Activated CD8-positive, alpha-beta memory T cell treated with anti-CD3 and anti-CD28 coated beads for 36 hours (primary cell): ENCODE results near the gene SNX25. TPM values are rescaled to one million over a fixed set of nuclear protein-coding genes. Genes with fewer than 3 reads are reported as not detected.
"Not testable (repeated sequence)": the region's sequence is repeated elsewhere in the genome, so short reads cannot be mapped to it uniquely, and the experiment has no call there.

Experiments
- CTCF ChIA-PET: fragments of 350-600 bp; sonication (Branson Sonifier 250); formaldehyde crosslinking; loops from one replicate; lab custom pipeline; 2021; ENCODE audit warnings: antibody characterized with exemption; lab: Charles Lee
- POLR2A ChIA-PET: fragments of 350-600 bp; sonication (Branson Sonifier 250); formaldehyde crosslinking; loops from one replicate; lab custom pipeline; 2021; ENCODE audit warnings: antibody characterized with exemption; lab: Charles Lee
- total RNA-seq, 2 experiments: library from RNA; stranded (reverse); gene quantifications; one replicate each; pipeline ENCODE4 v1.2.3, GENCODE V29; 2021

SNX25 gene
- total RNA-seq, 2 experiments from 2014 or later, result 17.5 to 19.2 TPM

- CTCF ChIA-PET, result no interaction called here
- POLR2A ChIA-PET, result interaction anchor here (0.7 kb wide), 1 partner anchor 204 kb away, joined by 3 read pairs; no protein-coding TSS in a partner anchor
Measured at GRCh38 chr4:185221491-185221890, 12.1 kb downstream of the SNX25 start.

- CTCF ChIA-PET, result no interaction called here
- POLR2A ChIA-PET, result interaction anchor here (0.7 kb wide), 1 partner anchor 203 kb away, joined by 3 read pairs; no protein-coding TSS in a partner anchor
Measured at GRCh38 chr4:185221912-185222311, 12.5 kb downstream of the SNX25 start.

GRCh38 chr4:185222598-185222997 lies 13.2 kb downstream of the SNX25 start:
- ChIA-PET POLR2A (no interaction called here), CTCF (no interaction called here)

GRCh38 chr4:185224597-185224996 lies 15.2 kb downstream of the SNX25 start:
- CTCF ChIA-PET, result no interaction called here

GRCh38 chr4:185225940-185226339 lies 16.5 kb downstream of the SNX25 start:
- CTCF ChIA-PET, result no interaction called here
- POLR2A ChIA-PET, result no interaction called here

More at GRCh38 chr4:185224597-185224996, 15.2 kb downstream of the SNX25 start:
- POLR2A ChIA-PET, result no interaction called here

GRCh38 chr4:185227131-185227551 lies 17.7 kb downstream of the SNX25 start:
- POLR2A ChIA-PET, result interaction anchor here (0.9 kb wide), 1 partner anchor 60 kb away, joined by 3 read pairs; no protein-coding TSS in a partner anchor
- CTCF ChIA-PET, result no interaction called here

- ChIA-PET POLR2A (interaction anchor here (0.9 kb wide), 1 partner anchor 61 kb away, joined by 3 read pairs; no protein-coding TSS in a partner anchor), CTCF (no interaction called here)
Measured at GRCh38 chr4:185227713-185228278, 18.4 kb downstream of the SNX25 start.

- ChIA-PET CTCF (interaction anchor here (0.8 kb wide), 1 partner anchor 16 kb away, joined by 3 read pairs; no protein-coding TSS in a partner anchor), POLR2A (no interaction called here)
Measured at GRCh38 chr4:185229021-185229818, 19.8 kb downstream of the SNX25 start.

GRCh38 chr4:185232370-185232769 lies 23.0 kb downstream of the SNX25 start:
- CTCF ChIA-PET, result no interaction called here

GRCh38 chr4:185235119-185235842 lies 25.9 kb downstream of the SNX25 start:
- ChIA-PET CTCF (no interaction called here), POLR2A (no interaction called here)

More at GRCh38 chr4:185232370-185232769, 23.0 kb downstream of the SNX25 start:
- POLR2A ChIA-PET, result no interaction called here

- POLR2A ChIA-PET, result no interaction called here
- CTCF ChIA-PET, result no interaction called here
Measured at GRCh38 chr4:185235843-185236503, 26.6 kb downstream of the SNX25 start.

- ChIA-PET CTCF (interaction anchor here (0.7 kb wide), 2 partner anchors 277 to 625 kb away, joined by 3 read pairs; no protein-coding TSS in a partner anchor), POLR2A (no interaction called here)
Measured at GRCh38 chr4:185237175-185237574, 27.8 kb downstream of the SNX25 start.

GRCh38 chr4:185238215-185238681 lies 28.9 kb downstream of the SNX25 start:
- CTCF ChIA-PET, result no interaction called here

GRCh38 chr4:185238750-185239149 lies 29.4 kb downstream of the SNX25 start:
- POLR2A ChIA-PET, result no interaction called here
- CTCF ChIA-PET, result no interaction called here

More at GRCh38 chr4:185238215-185238681, 28.9 kb downstream of the SNX25 start:
- POLR2A ChIA-PET, result no interaction called here

GRCh38 chr4:185240486-185240885 lies 31.1 kb downstream of the SNX25 start:
- POLR2A ChIA-PET, CTCF ChIA-PET: not testable (repeated sequence)

GRCh38 chr4:185242749-185243533 lies 33.5 kb downstream of the SNX25 start:
- CTCF ChIA-PET, result interaction anchor here (1.3 kb wide), 1 partner anchor 10 kb away, joined by 3 read pairs; no protein-coding TSS in a partner anchor
- POLR2A ChIA-PET, result no interaction called here

GRCh38 chr4:185243879-185244278 lies 34.5 kb downstream of the SNX25 start:
- POLR2A ChIA-PET, result no interaction called here
- CTCF ChIA-PET, result interaction anchor here (1.3 kb wide), 1 partner anchor 9 kb away, joined by 3 read pairs; no protein-coding TSS in a partner anchor

- CTCF ChIA-PET, result no interaction called here
Measured at GRCh38 chr4:185244763-185245162, 35.4 kb downstream of the SNX25 start.

More at GRCh38 chr4:185244763-185245162, 35.4 kb downstream of the SNX25 start:
- POLR2A ChIA-PET, result no interaction called here
